ENCODE results near the gene DLGAP4. TPM values are rescaled to one million over a fixed set of nuclear protein-coding genes. Genes with fewer than 3 reads are reported as not detected.

The DLGAP4 gene
- total and polyA plus RNA-seq, 2 of the 8 experiments (the other 6 are each of a cell fraction or from before 2014, with no cell fraction given) = 41.2 to 57.2 TPM

DNA sequence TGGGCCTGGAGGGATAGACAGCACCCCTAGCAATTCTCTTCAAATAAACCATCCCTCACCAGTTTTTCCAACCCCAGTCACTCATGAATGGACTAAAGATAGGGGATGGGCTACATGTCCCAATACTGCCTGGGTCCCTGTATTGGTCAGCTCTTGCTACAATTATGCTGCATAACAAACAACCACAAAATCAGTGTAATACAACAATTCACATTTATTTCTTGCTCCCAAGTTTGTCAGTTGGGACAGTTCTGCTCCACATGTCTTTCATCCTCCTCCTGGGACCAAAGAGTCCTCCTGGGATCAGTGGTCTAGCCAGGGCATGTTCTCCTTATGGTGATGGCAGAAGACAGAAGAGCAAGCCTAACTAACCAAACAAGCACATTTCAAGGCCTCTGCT lies 143.5 kb downstream of the DLGAP4 start (continued):
- TF ChIP-seq, protein P1, sequence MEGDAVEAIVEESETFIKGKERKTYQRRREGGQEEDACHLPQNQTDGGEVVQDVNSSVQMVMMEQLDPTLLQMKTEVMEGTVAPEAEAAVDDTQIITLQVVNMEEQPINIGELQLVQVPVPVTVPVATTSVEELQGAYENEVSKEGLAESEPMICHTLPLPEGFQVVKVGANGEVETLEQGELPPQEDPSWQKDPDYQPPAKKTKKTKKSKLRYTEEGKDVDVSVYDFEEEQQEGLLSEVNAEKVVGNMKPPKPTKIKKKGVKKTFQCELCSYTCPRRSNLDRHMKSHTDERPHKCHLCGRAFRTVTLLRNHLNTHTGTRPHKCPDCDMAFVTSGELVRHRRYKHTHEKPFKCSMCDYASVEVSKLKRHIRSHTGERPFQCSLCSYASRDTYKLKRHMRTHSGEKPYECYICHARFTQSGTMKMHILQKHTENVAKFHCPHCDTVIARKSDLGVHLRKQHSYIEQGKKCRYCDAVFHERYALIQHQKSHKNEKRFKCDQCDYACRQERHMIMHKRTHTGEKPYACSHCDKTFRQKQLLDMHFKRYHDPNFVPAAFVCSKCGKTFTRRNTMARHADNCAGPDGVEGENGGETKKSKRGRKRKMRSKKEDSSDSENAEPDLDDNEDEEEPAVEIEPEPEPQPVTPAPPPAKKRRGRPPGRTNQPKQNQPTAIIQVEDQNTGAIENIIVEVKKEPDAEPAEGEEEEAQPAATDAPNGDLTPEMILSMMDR (IDR thresholded peaks at IDR 0.05; ENCODE audit: control extremely low read depth in 1 of 3, insufficient read depth in 1 of 3, low read depth in 1 of 3, low read length in 3 of 3) = no peak
- TF ChIP-seq POU5F1 (IDR thresholded peaks at IDR 0.05; ENCODE audit: low read depth, low read length) = no peak
- TF ChIP-seq TEAD4 (IDR thresholded peaks at IDR 0.05; ENCODE audit: low read depth, low read length) = no peak
- no peak for TF ChIP-seq HDAC6 (IDR thresholded peaks at IDR 0.05; ENCODE audit: low read depth, low read length)
- TF ChIP-seq POLR2A (IDR thresholded peaks at IDR 0.05; ENCODE audit: control extremely low read depth in 1 of 2, low read depth in 2 of 2, low read length in 2 of 2) = no peak
- no peak for TF ChIP-seq SIRT6 (IDR thresholded peaks at IDR 0.05; ENCODE audit: low read length)

All from H1 (cell line).